Hepatocyte (in vitro differentiated cells): ENCODE results near the gene F11R. TPM values are rescaled to one million over a fixed set of nuclear protein-coding genes. Genes with fewer than 3 reads are reported as not detected.

Experiments
- DNase-seq: peaks from one replicate; pipeline ENCODE4 v3.0.0-alpha.2; 2016; ENCODE audit warnings: low spot score
- H2AFZ ChIP-seq: fragments of 200-600 bp; sonication (generic); 2 replicates; pipeline ENCODE4 v1.6.0; 2016; ENCODE audit warnings: antibody characterized with exemption, mild to moderate bottlenecking
- H3K27ac ChIP-seq: fragments of 200-600 bp; sonication (generic); 2 replicates; pipeline ENCODE4 v1.5.1; 2016; ENCODE audit warnings: mild to moderate bottlenecking
- H3K27me3 ChIP-seq: fragments of 200-600 bp; sonication (generic); 2 replicates; pipeline ENCODE4 v1.6.1; 2016
- H3K36me3 ChIP-seq: fragments of 200-600 bp; sonication (generic); replicated peaks from 2 replicates; pipeline ENCODE4 v1.5.1; 2016; ENCODE audit warnings: low read depth; ENCODE audit not compliant: insufficient read depth
- H3K4me1 ChIP-seq: fragments of 200-600 bp; sonication (generic); 2 replicates; pipeline ENCODE4 v1.5.1; 2016; ENCODE audit warnings: mild to moderate bottlenecking, moderate library complexity; ENCODE audit not compliant: insufficient read depth
- H3K4me2 ChIP-seq: fragments of 200-600 bp; sonication (generic); 2 replicates; pipeline ENCODE4 v1.6.0; 2016
- H3K4me3 ChIP-seq: fragments of 200-600 bp; sonication (generic); 2 replicates; pipeline ENCODE4 v1.5.1; 2016; ENCODE audit warnings: mild to moderate bottlenecking
- H3K79me2 ChIP-seq: fragments of 200-600 bp; sonication (generic); 2 replicates; pipeline ENCODE4 v1.6.0; 2017; ENCODE audit warnings: mild to moderate bottlenecking
- H3K9me2 ChIP-seq: fragments of 200-600 bp; sonication (generic); replicated peaks from 2 replicates; pipeline ENCODE4 v1.6.0; 2017; ENCODE audit warnings: mild to moderate bottlenecking; ENCODE audit not compliant: insufficient read depth
- H3K9me3 ChIP-seq: fragments of 200-600 bp; sonication (generic); 2 replicates; pipeline ENCODE4 v1.5.1; 2016; ENCODE audit warnings: low read depth, mild to moderate bottlenecking
- H4K20me1 ChIP-seq: fragments of 200-600 bp; sonication (generic); 2 replicates; pipeline ENCODE4 v1.6.0; 2016; ENCODE audit warnings: mild to moderate bottlenecking; ENCODE audit not compliant: insufficient read depth, poor library complexity, severe bottlenecking
- EZH2 ChIP-seq: fragments of 200-600 bp; sonication (generic); IDR thresholded peaks from 2 replicates; pipeline ENCODE4 v1.6.1; 2016; ENCODE audit warnings: antibody characterized with exemption, mild to moderate bottlenecking, borderline replicate concordance
- EZH2phosphoT487 ChIP-seq: fragments of 200-600 bp; sonication (generic); IDR thresholded peaks from one replicate; pipeline ENCODE4 v1.6.1; 2018; ENCODE audit warnings: antibody characterized with exemption, mild to moderate bottlenecking, low read depth, moderate library complexity; ENCODE audit not compliant: unreplicated experiment, severe bottlenecking
- WGBS: methylation state at CpG from one replicate; pipeline ENCODE4 v1.1.6; 2016; ENCODE audit warnings: low lambda C conversion rate; ENCODE audit errors: missing lambda C conversion rate; 5-methylcytosine and 5-hydroxymethylcytosine counted together
- polyA plus RNA-seq: library from polyadenylated mRNA; unstranded; fragments of >200 nt; fragmentation: Nextera tagmentation; extraction: Ambion mirVana; gene quantifications from 2 replicates; pipeline ENCODE4 v1.2.1, GENCODE V29; 2016
- total RNA-seq: library from RNA; depleted of rRNA; stranded (reverse); fragments of >200 nt; gene quantifications from 2 replicates; pipeline ENCODE4 v1.2.3, GENCODE V29; 2014
- TF ChIP-seq, protein P1 (sequence below): fragments of 200-600 bp; sonication (generic); IDR thresholded peaks from 2 replicates; pipeline ENCODE4 v1.5.1; 2016; ENCODE audit warnings: antibody characterized with exemption, mild to moderate bottlenecking; ENCODE audit not compliant: poor library complexity

F11R gene
- total and polyA plus RNA-seq, 2 experiments from 2014 or later = 148 to 180 TPM

DNA sequence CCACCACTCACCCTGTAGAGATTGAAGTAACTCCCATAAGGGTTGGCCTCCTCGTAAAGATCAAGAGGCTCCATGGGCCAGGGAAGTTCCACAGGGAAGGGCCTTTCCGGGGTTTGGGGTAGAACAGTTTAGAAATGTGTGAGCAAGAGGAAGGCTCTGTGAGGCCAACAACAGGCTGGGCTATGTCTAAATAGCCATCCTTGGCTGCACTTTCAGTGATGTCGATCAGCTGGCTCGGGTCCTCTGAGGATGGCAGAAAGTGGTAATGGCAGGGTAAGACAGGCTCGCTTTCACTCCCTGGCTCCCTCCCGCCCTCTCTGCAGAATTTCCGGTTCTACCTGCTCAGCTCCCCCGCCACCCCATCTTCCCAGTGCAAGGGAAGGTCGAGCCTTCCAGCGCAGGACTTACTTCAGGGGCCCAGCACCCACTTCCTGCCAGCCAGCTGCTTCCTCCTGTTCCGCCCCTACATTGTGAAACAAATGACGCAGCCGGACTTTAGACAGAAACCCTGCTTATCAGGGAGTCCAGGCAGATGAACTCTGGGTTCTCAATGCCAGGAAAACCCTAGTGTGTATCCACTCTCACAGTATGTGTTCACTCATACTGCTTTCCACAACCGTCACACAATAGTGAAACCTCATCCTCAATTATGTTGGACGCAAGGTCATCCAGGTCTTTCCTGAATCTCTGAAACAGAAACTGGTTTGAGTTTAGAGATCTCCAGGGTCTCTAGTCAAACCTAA lies 7.3 kb downstream of the F11R start:
- H3K9me2 ChIP-seq = no peaks in the 10 kb centered on the region
- peaks cover 8% of the 10 kb centered on the region for H4K20me1 ChIP-seq
- H3K27ac ChIP-seq = peak overlapping the region; percentile 99
- H3K9me3 ChIP-seq = no peaks in the 10 kb centered on the region
- H3K4me1 ChIP-seq = peaks cover 57% of the 10 kb centered on the region
- H3K36me3 ChIP-seq = no peaks in the 10 kb centered on the region
- no peak for TF ChIP-seq EZH2
- TF ChIP-seq EZH2phosphoT487 = no peak
- TF ChIP-seq, protein P1, sequence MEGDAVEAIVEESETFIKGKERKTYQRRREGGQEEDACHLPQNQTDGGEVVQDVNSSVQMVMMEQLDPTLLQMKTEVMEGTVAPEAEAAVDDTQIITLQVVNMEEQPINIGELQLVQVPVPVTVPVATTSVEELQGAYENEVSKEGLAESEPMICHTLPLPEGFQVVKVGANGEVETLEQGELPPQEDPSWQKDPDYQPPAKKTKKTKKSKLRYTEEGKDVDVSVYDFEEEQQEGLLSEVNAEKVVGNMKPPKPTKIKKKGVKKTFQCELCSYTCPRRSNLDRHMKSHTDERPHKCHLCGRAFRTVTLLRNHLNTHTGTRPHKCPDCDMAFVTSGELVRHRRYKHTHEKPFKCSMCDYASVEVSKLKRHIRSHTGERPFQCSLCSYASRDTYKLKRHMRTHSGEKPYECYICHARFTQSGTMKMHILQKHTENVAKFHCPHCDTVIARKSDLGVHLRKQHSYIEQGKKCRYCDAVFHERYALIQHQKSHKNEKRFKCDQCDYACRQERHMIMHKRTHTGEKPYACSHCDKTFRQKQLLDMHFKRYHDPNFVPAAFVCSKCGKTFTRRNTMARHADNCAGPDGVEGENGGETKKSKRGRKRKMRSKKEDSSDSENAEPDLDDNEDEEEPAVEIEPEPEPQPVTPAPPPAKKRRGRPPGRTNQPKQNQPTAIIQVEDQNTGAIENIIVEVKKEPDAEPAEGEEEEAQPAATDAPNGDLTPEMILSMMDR = no peak
- H2AFZ ChIP-seq = no peak overlapping the region
- no peak overlapping the region for H3K4me3 ChIP-seq
- 28% methylated on average over 12 of the region's 15 CpGs for WGBS
- no peaks in the 10 kb centered on the region for H3K27me3 ChIP-seq
- H3K4me2 ChIP-seq = peak overlapping the region; percentile 60
- peaks cover 83% of the 10 kb centered on the region for H3K79me2 ChIP-seq
- peak; percentile 94 for DNase-seq

DNA sequence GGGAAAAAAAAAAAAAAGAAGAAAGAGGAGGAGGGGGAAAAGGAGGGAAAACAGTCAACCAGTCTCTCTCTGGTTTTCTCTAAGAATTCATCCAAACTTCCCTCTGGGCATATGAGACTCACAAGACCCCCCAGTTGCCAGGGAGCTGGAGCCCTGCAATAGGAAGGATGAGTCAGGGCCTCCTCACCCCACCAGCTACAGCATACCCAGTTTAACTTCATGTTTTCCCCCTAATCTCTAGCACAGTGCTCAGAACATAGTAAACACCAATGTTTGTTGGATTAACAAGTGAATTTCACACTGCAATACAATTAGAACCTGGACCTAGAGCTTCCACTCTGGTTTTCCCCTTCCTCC lies 7.8 kb downstream of the F11R start:
- Histone ChIP-seq H4K20me1 (peaks cover 14% of the 10 kb centered on the region), H3K4me1 (peaks cover 57% of the 10 kb centered on the region), H3K9me2 (no peaks in the 10 kb centered on the region), H3K79me2 (peaks cover 83% of the 10 kb centered on the region), H3K36me3 (no peaks in the 10 kb centered on the region), H2AFZ (no peak overlapping the region), H3K27me3 (no peaks in the 10 kb centered on the region), H3K9me3 (no peaks in the 10 kb centered on the region), H3K27ac (peak overlapping the region; percentile 99), H3K4me2 (peak overlapping the region; percentile 60), H3K4me3 (no peak overlapping the region)
- no peak for DNase-seq
- TF ChIP-seq EZH2phosphoT487 (no peak), EZH2 (no peak)
- TF ChIP-seq, protein P1 = no peak

DNA sequence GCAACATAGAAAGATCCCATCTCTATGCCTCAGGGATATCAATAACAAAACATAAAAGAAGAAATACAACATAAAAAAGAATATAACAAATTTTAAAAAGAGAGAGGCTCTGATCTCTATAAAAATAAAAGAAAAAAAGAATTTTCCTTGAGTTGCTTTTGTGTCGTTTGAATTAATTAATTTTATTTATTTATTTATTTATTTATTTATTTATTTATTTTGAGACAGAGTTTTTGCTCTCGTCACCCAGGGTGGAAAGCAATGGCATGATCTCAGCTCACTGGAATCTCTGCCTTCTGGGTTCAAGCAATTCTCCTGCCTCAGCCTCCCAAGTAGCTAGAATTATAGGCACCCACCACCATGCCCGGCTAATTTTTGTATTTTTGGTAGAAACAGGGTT lies 8.5 kb downstream of the F11R start:
- Histone ChIP-seq H3K4me3 (no peak overlapping the region), H3K9me2 (no peaks in the 10 kb centered on the region), H4K20me1 (peaks cover 20% of the 10 kb centered on the region), H3K4me2 (peak overlapping the region; percentile 60), H3K27me3 (no peaks in the 10 kb centered on the region), H2AFZ (no peak overlapping the region), H3K79me2 (peaks cover 83% of the 10 kb centered on the region), H3K4me1 (peaks cover 55% of the 10 kb centered on the region), H3K27ac (peak overlapping the region; percentile 99), H3K9me3 (no peaks in the 10 kb centered on the region), H3K36me3 (no peaks in the 10 kb centered on the region)
- no peak for TF ChIP-seq EZH2
- TF ChIP-seq EZH2phosphoT487 = no peak
- TF ChIP-seq, protein P1 = no peak
- no peak for DNase-seq
- 97% methylated on average over 3 of the region's 3 CpGs for WGBS
